ENCODE results near the gene TRIM33.
"Not testable (repeated sequence)": the region's sequence is repeated elsewhere in the genome, so short reads cannot be mapped to it uniquely, and the experiment has no call there.

TRIM33 gene

DNA sequence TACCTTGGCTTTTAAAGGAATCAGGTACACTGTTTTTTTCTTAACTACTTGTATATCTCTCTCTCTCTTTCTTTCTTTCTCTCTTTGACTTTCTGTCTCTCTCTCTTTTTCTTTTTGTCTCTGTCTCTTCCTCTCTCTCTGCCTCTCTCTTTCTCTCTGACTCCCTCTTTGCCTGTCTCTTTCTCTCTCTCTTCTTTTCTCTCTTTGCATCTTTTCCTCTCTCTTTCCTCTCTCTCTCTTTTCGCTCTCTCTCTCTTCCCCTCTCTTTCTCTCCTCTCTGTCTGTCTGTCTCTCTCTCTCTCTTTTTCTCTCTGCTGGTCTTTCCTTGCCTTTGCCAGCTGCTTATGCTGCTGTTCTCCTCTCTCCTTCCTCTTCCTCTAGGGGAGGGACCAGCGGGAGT is 143.2 kb downstream of the TRIM33 start:
- in situ Hi-C loops (cut with MboI; ENCODE audit: low sequenced_read_pairs): no loop called here

DNA sequence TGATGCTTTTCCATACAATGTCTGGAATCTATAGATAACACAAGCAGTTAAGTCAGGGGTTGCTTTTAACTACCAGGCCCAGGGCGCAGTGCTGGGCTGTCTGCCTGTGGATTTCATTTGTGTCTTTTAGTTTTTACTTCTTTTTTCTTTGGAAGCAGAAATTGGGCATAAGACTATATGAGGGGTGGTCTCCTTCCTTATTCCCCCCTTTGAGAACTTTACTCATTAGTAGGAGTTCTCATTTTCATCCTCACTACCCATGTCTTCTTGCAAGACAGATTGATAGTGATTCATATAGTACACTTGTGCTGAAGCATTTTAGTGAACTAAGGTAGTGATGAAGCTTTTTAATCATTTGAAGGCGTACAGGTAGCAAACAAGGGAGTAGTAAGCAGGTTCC is 147.8 kb downstream of the TRIM33 start:
- H3K36me3 ChIP-seq (replicated peaks); H3K4me3 ChIP-seq; H3K27me3 ChIP-seq (ENCODE audit: low read depth); DNase-seq (ENCODE audit: low spot score in 2 of 2); in situ Hi-C loops (cut with MboI; ENCODE audit: low sequenced_read_pairs); H3K9me3 ChIP-seq; H3K4me1 ChIP-seq: not testable (repeated sequence)

More for the DNA sequence above, 143.2 kb downstream of the TRIM33 start:
- Histone ChIP-seq H3K36me3 (replicated peaks) (no peaks in the 10 kb centered on the region), H3K9me3 (peaks cover 2% of the 10 kb centered on the region; the same call in 1 of the 2 replicates), H3K27me3 (ENCODE audit: low read depth) (0 out of 2 replicates have a peak, but pooled peaks cover 3% of the 10 kb centered on the region), H3K4me3 (no peak overlapping the region), H3K4me1 (peaks cover 8% of the 10 kb centered on the region)
- no peak for DNase-seq (ENCODE audit: low spot score in 2 of 2)

DNA sequence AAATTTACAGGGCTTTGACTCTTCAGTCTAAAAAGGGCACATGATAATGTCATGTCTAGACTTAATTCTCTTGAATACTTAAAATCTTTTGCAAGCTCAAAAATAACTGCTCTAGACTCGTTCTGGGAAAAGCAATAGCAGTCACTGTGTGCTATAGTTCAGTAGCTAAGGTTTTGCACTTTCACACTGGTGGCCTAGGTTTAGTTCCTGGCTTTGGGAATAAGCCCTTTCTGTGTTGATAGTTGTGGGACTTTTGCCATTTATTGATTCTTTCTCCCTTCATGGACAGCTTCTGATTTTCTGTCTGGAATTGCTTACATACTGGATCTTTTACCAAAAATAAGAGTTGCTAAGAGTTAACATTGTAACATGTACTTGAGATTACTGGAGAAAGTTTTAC is 151.2 kb downstream of the TRIM33 start:
- Histone ChIP-seq H3K27me3 (ENCODE audit: low read depth) (no peaks in the 10 kb centered on the region), H3K9me3 (peaks cover 2% of the 10 kb centered on the region; the same call in 1 of the 2 replicates), H3K36me3 (replicated peaks) (no peaks in the 10 kb centered on the region), H3K4me3 (no peak overlapping the region), H3K4me1 (no peaks in the 10 kb centered on the region)
- in situ Hi-C loops (cut with MboI; ENCODE audit: low sequenced_read_pairs): no loop called here
- no peak for DNase-seq (ENCODE audit: low spot score in 2 of 2)

DNA sequence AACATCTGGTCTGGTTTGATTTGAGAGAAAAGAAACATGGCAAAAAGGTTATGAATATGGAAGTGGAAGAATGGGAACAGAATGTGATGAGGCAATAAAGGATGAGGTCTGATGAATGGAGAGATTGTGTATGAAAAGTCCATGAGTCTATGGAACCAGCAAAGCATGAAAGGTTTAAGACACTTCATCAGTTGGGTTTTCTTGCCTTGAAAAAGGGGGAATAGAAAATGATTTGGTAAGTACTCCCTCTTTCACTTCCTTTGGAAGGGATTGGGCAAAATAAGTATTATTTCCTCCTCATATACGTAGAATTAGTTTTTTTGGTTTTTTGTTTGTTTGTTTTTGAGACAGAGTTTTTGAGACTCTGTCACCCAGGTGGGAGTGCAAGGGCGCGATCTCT is 155.8 kb downstream of the TRIM33 start:
- in situ Hi-C loops (cut with MboI; ENCODE audit: low sequenced_read_pairs): no loop called here
- H3K4me1 ChIP-seq: no peaks in the 10 kb centered on the region
- H3K9me3 ChIP-seq: no peaks in the 10 kb centered on the region
- H3K36me3 ChIP-seq (replicated peaks): no peaks in the 10 kb centered on the region
- DNase-seq (ENCODE audit: low spot score in 2 of 2): no peak
- H3K4me3 ChIP-seq: no peak overlapping the region
- no peaks in the 10 kb centered on the region for H3K27me3 ChIP-seq (ENCODE audit: low read depth)

DNA sequence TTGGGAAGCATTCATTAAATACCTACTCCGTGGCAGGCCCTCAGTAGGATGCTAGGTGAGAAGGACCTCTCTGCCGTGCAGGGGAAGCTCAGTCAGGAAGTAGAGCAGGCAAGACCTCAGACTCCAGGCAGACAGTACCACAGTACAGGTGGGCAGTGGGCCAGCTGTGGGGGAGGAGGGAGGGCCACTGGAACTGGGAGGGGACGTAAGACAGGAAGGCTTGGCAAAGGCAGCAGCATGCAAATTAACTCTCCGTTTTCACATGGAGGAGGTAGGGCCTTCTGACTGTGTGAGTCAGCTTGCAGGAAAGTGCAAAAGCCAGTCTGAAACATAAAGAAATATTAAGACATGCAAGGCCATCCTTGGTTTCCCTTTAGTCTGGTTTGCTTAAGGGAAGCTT is 157.7 kb downstream of the TRIM33 start:
- no peaks in the 10 kb centered on the region for H3K4me1 ChIP-seq
- in situ Hi-C loops (cut with MboI; ENCODE audit: low sequenced_read_pairs): no loop called here
- H3K9me3 ChIP-seq: no peaks in the 10 kb centered on the region
- no peaks in the 10 kb centered on the region for H3K36me3 ChIP-seq (replicated peaks)
- no peak overlapping the region for H3K4me3 ChIP-seq
- DNase-seq (ENCODE audit: low spot score in 2 of 2): peak in 1 of 2 experiments; percentile 16
- H3K27me3 ChIP-seq (ENCODE audit: low read depth): no peaks in the 10 kb centered on the region

DNA sequence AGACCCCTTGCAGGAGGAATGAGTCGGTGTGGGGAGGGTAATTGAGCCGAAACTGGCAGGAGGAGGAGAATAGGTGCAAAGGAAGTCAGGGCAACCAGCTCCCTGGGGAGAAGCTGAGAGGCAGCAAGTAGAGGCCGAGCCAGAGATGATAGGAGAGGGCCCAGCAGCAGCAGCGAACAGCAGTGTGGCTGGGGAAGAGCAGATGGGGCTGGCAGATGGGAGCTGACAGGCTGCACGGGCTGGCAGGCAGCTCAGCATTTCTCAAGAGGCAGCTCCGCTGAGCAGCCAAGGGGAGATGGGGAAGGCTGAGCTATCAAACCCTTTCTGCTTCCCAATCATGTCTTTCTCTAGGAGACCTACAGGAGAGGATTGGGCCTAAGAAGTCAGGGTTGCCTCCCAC is 158.2 kb downstream of the TRIM33 start:
- Histone ChIP-seq H3K4me3 (no peak overlapping the region), H3K4me1 (no peaks in the 10 kb centered on the region), H3K9me3 (no peaks in the 10 kb centered on the region), H3K27me3 (ENCODE audit: low read depth) (no peaks in the 10 kb centered on the region), H3K36me3 (replicated peaks) (no peaks in the 10 kb centered on the region)
- DNase-seq (ENCODE audit: low spot score in 2 of 2): no peak
- in situ Hi-C loops (cut with MboI; ENCODE audit: low sequenced_read_pairs): no loop called here

DNA sequence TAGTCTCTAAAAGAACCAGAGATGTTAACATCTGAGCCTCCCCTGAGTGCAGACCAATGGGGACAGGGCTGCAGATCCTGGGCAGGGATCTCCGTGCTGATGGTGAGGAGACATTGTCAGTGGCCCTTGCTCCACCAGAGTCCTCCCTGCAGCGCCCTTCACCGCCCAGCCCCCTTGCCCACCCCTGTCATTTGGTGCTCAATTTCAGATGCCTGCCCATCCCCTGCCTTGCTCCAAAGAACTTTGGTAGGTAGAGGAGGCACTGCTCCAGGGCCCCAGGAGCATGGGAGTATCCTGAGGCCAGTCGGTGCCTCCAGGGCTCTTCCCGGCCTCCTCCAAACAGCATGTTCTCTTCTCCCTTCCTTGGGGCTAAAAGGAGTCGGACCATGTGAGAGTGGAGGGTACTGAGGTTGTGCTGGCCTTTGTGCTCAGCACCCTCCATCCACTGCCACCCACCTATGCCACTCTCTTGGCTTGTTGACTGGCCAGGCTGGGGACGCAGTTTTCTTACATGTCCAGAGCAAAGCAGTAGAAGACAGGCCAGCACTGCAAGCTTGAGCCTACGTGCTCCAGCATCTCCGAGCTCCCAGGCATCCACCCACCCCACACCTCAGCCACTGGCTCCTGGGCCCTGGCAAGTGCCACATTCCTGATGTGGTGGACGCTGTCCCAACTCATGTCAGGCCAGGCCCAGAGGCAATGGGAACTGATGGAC is 160.1 kb downstream of the TRIM33 start:
- no peaks in the 10 kb centered on the region for H3K36me3 ChIP-seq (replicated peaks)
- no peak for DNase-seq (ENCODE audit: low spot score in 2 of 2)
- H3K4me3 ChIP-seq: no peak overlapping the region
- H3K4me1 ChIP-seq: peaks cover 3% of the 10 kb centered on the region
- H3K27me3 ChIP-seq (ENCODE audit: low read depth): no peaks in the 10 kb centered on the region
- in situ Hi-C loops (cut with MboI; ENCODE audit: low sequenced_read_pairs): no loop called here
- no peaks in the 10 kb centered on the region for H3K9me3 ChIP-seq

DNA sequence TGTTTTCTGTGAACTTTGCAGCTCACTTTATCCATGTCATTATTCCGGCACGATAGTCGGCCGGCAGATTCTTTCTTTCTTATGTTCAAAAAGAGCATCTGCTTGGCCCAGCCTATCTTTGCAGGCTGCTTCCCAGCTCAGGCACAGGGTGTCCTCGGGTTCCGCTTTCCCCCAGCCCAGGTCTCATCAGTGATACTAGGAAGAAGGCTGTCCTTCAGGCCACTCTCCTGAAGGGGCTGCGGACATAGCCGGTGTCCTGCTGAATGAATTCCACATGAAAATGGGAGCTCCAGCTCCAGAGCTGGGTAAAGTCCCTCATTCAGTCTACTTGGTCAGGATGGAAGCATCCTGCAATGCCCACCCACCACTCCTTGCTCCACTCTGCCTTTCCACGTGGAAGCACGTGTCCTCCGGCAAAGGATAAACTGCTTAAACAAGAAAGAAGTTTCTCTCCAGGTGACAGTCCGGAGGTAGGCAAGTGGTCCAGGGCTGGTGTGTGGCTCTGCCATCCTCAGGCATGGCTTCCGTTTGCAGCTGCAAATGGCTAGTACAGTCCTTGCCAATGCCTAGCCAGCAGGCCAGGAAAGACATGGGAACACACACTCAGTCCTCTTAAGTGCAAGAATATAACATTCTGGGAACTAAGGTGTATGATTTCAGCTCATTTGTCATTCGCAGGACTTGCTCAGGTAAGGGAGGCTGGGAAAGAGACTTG is 161.0 kb downstream of the TRIM33 start:
- Histone ChIP-seq H3K36me3 (replicated peaks) (no peaks in the 10 kb centered on the region), H3K4me3 (no peak overlapping the region), H3K4me1 (peaks cover 3% of the 10 kb centered on the region), H3K27me3 (ENCODE audit: low read depth) (no peaks in the 10 kb centered on the region), H3K9me3 (no peaks in the 10 kb centered on the region)
- in situ Hi-C loops (cut with MboI; ENCODE audit: low sequenced_read_pairs): no loop called here
- DNase-seq (ENCODE audit: low spot score in 2 of 2): no peak

DNA sequence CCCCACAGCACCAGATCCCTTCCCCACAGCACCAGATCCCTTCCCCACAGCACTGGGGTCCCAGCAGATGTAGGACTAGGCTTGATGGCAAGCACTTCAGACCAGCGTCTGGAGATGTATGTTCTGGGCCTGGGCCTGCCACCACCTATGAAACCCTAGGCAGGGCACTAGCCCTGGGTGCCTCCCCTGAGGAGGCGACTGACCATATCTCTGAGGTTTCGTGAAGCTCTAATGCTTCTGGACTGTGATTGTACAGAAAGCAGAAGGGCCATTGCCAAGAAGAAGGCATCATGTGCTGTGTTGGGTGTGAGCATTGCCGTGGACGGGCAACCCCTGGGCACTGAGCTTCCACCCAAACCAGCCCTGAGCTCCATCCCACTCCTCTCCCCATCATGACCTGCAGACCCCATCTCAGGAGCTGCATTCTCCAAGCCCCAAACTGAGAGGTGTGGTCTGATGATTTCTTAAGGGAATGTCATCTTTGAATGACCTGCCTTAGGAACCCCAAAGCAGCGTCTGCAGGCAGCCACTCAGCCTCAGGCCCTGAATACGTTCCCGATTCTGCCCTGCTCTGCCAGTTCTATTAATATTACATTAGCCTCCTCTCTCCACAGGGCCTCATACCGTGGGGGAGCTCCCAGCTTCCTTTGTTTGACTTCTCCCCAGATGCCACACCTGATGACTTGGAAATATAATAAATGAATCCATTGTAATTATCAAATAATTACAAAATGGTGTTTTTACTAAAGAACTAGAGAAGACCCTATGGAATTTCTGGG is 163.4 kb downstream of the TRIM33 start:
- in situ Hi-C loops (cut with MboI; ENCODE audit: low sequenced_read_pairs): no loop called here
- DNase-seq (ENCODE audit: low spot score in 2 of 2): no peak
- H3K27me3 ChIP-seq (ENCODE audit: low read depth): no peaks in the 10 kb centered on the region
- H3K4me1 ChIP-seq: peaks cover 3% of the 10 kb centered on the region
- H3K9me3 ChIP-seq: no peaks in the 10 kb centered on the region
- no peak overlapping the region for H3K4me3 ChIP-seq
- H3K36me3 ChIP-seq (replicated peaks): no peaks in the 10 kb centered on the region

DNA sequence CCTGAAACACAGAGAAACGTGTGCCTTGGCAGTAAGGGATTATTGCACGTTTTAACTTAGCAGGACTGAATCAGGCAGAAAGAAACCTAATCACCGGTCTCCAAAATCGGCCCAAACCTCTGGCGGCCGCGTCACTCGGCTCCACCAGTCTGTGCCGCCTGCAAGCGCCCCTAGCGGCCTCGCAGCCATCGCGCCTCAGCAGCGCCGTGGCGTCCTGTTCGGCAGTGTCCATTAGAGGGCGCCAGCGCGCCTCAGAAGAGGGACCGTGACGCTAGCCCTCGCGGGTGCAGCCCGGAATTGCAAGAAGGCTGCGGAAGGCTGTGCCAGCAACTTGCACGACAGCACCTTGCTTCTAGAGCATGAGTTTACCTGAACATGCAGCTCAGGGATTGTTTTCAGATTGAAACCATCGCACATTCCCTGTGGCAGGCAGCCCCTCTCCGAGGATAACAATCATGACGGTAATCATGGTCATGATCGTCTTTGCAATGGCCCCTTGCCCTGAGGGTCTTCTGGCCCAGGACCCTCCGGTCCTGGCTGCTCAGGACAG is 164.4 kb downstream of the TRIM33 start:
- in situ Hi-C loops (cut with MboI; ENCODE audit: low sequenced_read_pairs): no loop called here
- Histone ChIP-seq H3K36me3 (replicated peaks) (no peaks in the 10 kb centered on the region), H3K9me3 (no peaks in the 10 kb centered on the region), H3K27me3 (ENCODE audit: low read depth) (no peaks in the 10 kb centered on the region), H3K4me3 (no peak overlapping the region), H3K4me1 (peaks cover 3% of the 10 kb centered on the region)
- DNase-seq (ENCODE audit: low spot score in 2 of 2): peak; percentile 90 to 96

DNA sequence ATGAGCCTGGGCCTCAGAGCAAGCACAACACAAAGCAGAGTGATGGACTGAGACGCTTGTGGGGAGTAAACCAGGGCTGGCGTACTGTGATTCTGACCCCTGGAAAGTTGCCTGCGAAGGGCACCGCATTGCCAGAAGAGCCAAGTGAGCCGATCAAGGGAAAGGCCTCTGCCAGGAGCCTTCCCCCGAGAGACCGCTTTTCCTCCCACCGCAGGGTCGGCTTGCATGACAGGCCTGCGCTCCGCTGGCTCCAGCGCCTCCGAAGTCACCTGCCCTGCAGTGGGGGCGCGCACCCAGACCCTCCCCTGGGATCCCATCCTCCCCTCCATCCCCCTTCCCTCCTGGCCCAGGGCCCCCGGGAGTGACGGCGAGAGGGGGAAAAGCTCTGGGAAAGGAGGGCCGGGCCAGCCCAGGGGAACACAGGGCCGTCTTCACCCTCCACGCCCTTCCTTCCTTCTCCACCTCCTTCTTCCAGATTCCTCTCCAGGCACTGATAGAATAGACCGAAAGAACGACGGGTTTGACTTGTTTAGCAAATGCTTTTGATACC is 165.0 kb downstream of the TRIM33 start:
- in situ Hi-C loops (cut with MboI; ENCODE audit: low sequenced_read_pairs): no loop called here
- Histone ChIP-seq H3K9me3 (no peaks in the 10 kb centered on the region), H3K4me1 (peaks cover 3% of the 10 kb centered on the region)

DNA sequence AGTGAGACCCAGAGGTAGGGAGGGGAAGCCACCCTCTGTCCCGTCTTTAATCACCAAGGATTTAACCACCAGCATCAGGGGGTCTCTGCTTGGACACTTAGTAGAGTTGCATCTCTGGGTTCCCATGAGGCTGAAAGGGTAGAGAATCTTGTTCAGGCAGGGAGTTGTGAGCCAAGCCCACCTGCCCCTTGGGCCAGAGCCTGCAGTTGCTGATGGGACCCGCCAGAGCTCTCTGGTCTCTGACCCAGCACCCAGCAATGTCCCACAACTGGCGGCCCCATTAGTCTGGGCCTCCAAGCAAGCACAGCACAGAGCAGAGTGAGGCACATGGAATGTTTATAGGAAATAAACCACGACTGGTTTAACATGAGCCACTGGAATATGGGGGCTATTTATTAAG is 166.3 kb downstream of the TRIM33 start:
- DNase-seq (ENCODE audit: low spot score in 2 of 2): no peak
- in situ Hi-C loops (cut with MboI; ENCODE audit: low sequenced_read_pairs): no loop called here
- Histone ChIP-seq H3K4me3 (no peak overlapping the region), H3K27me3 (ENCODE audit: low read depth) (0 out of 2 replicates have a peak, but pooled peaks cover 3% of the 10 kb centered on the region), H3K4me1 (peaks cover 3% of the 10 kb centered on the region), H3K9me3 (no peaks in the 10 kb centered on the region), H3K36me3 (replicated peaks) (no peaks in the 10 kb centered on the region)

More for the DNA sequence above, 165.0 kb downstream of the TRIM33 start:
- H3K36me3 ChIP-seq (replicated peaks): no peaks in the 10 kb centered on the region
- H3K4me3 ChIP-seq: no peak overlapping the region
- no peak for DNase-seq (ENCODE audit: low spot score in 2 of 2)
- H3K27me3 ChIP-seq (ENCODE audit: low read depth): no peaks in the 10 kb centered on the region

All from HAP-1 (cell line).